Stimulated activated CD8-positive, alpha-beta memory T cell treated with anti-CD3 and anti-CD28 coated beads, Interleukin-4, amount 100 ng/mL, for 1 hour (primary cell): Measurements from ENCODE around the gene SIX1.

Experiments used
- DNase-seq, 2 donors: peaks; one replicate each; pipeline ENCODE4 v3.0.0-alpha.2; 2020; ENCODE audit warnings: low read depth in 2 of 2, low spot score in 1 of 2

SIX1 gene

GRCh38 chr14:60596139-60596538 lies 53.1 kb downstream of the SIX1 start:
- DNase-seq, result no peak

GRCh38 chr14:60594062-60594461 lies 55.2 kb downstream of the SIX1 start:
- no peak for DNase-seq
